Panc1 (cell line): ENCODE results near the gene PFN1.

ENCODE experiments used
- CTCF ChIP-seq: fragments of 450-650 bp; IDR thresholded peaks from 2 replicates; pipeline ENCODE4 v1.5.1; 2017; ENCODE audit warnings: mild to moderate bottlenecking
- POLR2AphosphoS5 ChIP-seq: IDR thresholded peaks from 2 replicates; pipeline ENCODE4 v1.6.1; 2012; ENCODE audit warnings: mild to moderate bottlenecking, low read depth, low read length, moderate library complexity
- REST ChIP-seq, 2 experiments: IDR thresholded peaks; 2 replicates each; pipeline ENCODE4 v1.6.1; 2011 to 2012; ENCODE audit warnings: low read depth in 2 of 2, control low read depth in 1 of 2, low read length in 1 of 2, mild to moderate bottlenecking in 1 of 2, moderate library complexity in 1 of 2; ENCODE audit not compliant: insufficient read depth in 1 of 2
- SIN3A ChIP-seq: IDR thresholded peaks from 2 replicates; pipeline ENCODE4 v1.6.1; 2012; ENCODE audit warnings: low read depth, mild to moderate bottlenecking, low read length, moderate library complexity, borderline replicate concordance; ENCODE audit not compliant: insufficient read depth
- TCF7L2 ChIP-seq: IDR thresholded peaks from 2 replicates; pipeline ENCODE4 v1.6.1; 2011; ENCODE audit warnings: mild to moderate bottlenecking, low read depth, low read length, inconsistent platforms

- TF ChIP-seq CTCF (no peak), POLR2AphosphoS5 (peak; percentile 30; the same call in 1 of the 2 replicates), REST (IDR thresholded peaks at IDR 0.05; ENCODE audit: insufficient read depth in 1 of 2, low read depth in 2 of 2, low read length in 1 of 2) (no peak), SIN3A (no peak), TCF7L2 (no peak)
These were observed 596 bp upstream of the PFN1 start for GRCh38 chr17:4948931-4949320.
